GM10266 (cell line): Measurements from ENCODE around the gene PLD6.
"Not testable (repeated sequence)": the region's sequence is repeated elsewhere in the genome, so short reads cannot be mapped to it uniquely, and the experiment has no call there.

Source experiments
- DNase-seq: peaks from one replicate; pipeline ENCODE4 v3.0.0; 2012; ENCODE audit errors: extremely low spot score
- CTCF ChIP-seq: IDR thresholded peaks from 2 replicates; pipeline ENCODE4 v1.5.1; 2012; ENCODE audit warnings: mild to moderate bottlenecking, low read depth; ENCODE audit not compliant: control insufficient read depth, insufficient read depth; ENCODE audit errors: missing control alignments

Gene PLD6

DNA sequence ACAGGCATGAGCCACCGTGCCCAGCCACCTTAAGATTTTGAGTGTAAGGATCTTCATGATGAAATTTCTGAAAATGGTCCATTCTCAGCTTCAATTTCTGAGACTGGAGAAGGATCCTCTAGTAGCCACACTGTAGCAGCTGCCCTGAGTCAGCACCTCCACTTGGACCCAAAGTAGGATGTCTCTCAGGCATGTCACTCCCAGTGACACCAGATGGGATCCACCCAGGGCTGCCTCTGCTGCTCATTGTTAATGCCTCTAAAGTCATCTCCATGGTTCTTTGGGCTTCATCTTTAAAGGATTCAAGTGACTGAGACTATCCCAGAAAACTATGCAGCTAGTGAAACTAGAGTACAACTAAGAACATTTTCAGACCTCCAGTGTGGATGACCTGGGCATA lies 7.9 kb downstream of the PLD6 start:
- TF ChIP-seq CTCF, result no peak
- DNase-seq, result no peak

GRCh38 chr17:17196776-17197175 lies 9.4 kb downstream of the PLD6 start:
- no peak for TF ChIP-seq CTCF
- no peak for DNase-seq

- DNase-seq, result not testable (repeated sequence)
These were observed 10.7 kb downstream of the PLD6 start for GRCh38 chr17:17195466-17195865.

DNA sequence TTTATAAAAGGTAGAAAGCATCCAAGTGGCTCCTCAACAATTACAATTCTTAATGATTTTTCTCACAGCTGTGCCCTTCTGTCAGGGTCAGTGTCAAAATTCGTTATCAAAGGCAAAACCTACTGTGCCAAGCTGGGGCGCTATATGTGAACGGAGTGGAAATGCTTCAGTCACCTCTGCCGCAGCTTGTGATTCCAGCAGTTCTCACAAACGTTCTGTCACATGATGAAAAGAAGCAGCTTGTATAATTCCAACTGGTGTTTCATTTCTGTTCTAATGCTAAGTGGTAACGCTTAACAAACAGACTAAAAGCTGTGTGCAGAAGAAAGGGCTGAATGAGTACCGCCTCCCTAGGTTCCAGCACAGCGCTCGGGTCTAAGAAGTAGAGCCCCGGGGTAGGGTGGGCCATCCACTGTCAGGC lies 14.2 kb downstream of the PLD6 start:
- no peak for DNase-seq
- TF ChIP-seq CTCF, result no peak

- no peak for TF ChIP-seq CTCF
- DNase-seq, result no peak
These were observed 14.8 kb downstream of the PLD6 start for GRCh38 chr17:17191346-17191792.

DNA sequence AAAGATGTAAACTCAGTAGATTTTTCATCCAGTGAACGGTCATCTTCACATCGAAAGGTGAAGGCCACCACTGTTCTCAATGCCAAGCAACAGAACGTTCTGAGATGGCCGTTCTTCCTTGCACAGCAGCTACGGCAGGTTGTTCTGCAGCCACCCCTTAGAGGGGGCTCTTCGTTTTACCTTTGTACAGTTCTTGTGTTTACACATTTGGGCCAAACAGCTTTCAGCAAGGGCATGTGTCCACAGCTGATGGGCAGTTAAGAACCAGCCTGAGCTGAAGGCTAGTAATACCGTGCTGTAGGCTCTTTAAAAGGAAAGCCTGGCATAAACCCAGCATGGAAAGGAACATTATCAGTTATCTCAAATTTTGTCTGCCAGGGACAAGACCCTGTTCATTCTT lies 15.9 kb downstream of the PLD6 start:
- TF ChIP-seq CTCF, result no peak
- no peak for DNase-seq

GRCh38 chr17:17189559-17189958 lies 16.6 kb downstream of the PLD6 start:
- no peak for DNase-seq
- no peak for TF ChIP-seq CTCF

DNA sequence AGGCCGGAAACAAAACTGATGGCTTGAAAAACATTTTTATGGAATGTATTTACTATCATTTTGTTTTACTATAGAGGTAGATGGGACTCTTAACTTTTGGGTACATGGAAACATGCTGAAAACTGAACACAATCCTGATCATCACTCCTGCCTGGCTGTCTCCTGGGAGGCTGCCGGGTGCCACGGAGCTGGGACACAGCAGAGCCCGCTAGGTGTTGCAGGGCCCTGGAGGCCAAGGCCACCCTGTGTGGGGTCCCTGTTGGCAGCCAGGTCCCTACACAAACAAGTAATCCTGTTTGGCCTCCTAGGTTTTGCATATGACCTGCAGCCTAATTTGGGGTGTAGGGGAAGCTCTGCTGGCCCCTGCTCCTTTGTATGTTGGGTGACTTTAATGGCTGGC lies 17.5 kb downstream of the PLD6 start:
- TF ChIP-seq CTCF, result no peak
- no peak for DNase-seq
